Measurements from ENCODE around the gene SPEM3. TPM values are rescaled to one million over a fixed set of nuclear protein-coding genes. Genes with fewer than 3 reads are reported as not detected.

The SPEM3 gene
- total and polyA plus RNA-seq, 2 of the 4 experiments (the other 2 are of a cell fraction) = not detected

DNA sequence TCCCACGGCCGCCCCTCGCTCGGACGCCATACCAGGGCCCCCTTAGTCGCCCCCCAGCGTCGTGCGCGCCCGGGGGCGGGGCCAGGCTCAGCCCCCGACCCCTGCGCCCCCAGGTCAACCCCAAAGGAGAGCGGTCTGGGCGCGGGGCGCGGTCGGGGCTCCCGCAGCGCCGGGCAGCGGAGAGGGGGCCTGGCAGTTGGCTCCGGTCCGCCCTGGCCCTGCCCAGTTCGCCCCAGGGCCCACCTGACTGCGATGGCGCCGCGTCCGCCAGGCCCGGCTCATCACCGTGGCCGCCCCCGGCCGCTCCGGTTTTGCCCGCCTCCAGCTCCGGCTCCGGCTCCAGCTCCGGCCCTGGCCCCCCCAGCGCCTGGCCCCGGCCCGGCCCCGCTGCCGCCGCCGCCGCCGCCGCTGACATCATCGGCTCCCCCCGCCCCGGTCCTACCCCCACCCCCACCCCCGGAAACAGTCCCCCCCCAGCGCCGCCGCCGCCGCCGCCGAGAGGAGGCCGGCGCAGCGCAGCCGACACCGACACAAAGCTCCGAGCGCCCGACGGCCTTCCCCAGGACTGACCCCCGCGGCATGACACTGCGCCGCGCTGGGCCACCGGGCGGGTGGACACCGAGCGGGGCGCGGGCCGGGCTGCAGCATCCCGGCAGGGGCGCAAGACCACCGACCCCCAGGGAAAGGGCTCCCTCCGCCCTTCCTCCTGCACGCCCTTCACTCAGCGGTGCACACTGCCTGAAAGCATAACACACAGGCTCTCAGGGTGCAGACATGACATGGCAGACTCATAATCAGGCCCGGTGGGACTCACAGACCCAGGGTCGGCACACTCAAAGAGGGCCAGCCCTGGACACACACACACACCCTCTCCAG, 50.8 kb downstream of the SPEM3 start, which contains the start of gene ZBTB4:
TSS of gene ZBTB4 (minus strand) at position 419 of the 876 bp plus-strand sequence. CDS start 12,830 bp downstream, outside the sequence.
- Histone ChIP-seq H2AK5ac (ENCODE audit: low read depth, low read length) (peak within 1 kb of the TSS; percentile 85), H3K9me3 (ENCODE audit: control insufficient read depth, insufficient read depth, low read length) (no peaks in the 10 kb centered on the region), H3K56ac (ENCODE audit: extremely low read depth, insufficient read depth, low read length) (peak within 1 kb of the TSS; percentile 85), H2AFZ (replicated peaks; ENCODE audit: low read length, poor library complexity) (peak within 1 kb of the TSS; percentile 91), H3K9ac (ENCODE audit: low read depth, low read length) (peak within 1 kb of the TSS; percentile 94), H3K4me1 (ENCODE audit: control insufficient read depth, insufficient read depth, low read length) (peaks cover 26% of the 10 kb centered on the region), H3K36me3 (ENCODE audit: control insufficient read depth, insufficient read depth, low read length) (peaks cover 5% of the 10 kb centered on the region; the same call in 1 of the 2 replicates), H2BK20ac (ENCODE audit: low read depth, low read length) (peak within 1 kb of the TSS; percentile 48; the same call in 1 of the 2 replicates), H3K14ac (replicated peaks; ENCODE audit: low read depth, low read length) (peak within 1 kb of the TSS; percentile 79), H2BK15ac (ENCODE audit: low read depth, low read length) (peak within 1 kb of the TSS; percentile 31; the same call in 2 of the 3 replicates), H2BK5ac (ENCODE audit: low read depth, low read length, poor library complexity, severe bottlenecking) (peak within 1 kb of the TSS; percentile 90), H4K8ac (ENCODE audit: low read depth in 2 of 2, low read length in 2 of 2) (peak within 1 kb of the TSS; percentile 60 to 97), H3K4me3 (ENCODE audit: insufficient read depth, low read depth, low read length) (peak within 1 kb of the TSS; percentile 76), H3K27me3 (ENCODE audit: control insufficient read depth, insufficient read depth, low read length) (no peaks in the 10 kb centered on the region), H3K4ac (ENCODE audit: low read depth, low read length) (peak within 1 kb of the TSS; percentile 97), H3K4me2 (ENCODE audit: low read depth, low read length) (peak within 1 kb of the TSS; percentile 85), H3K79me1 (ENCODE audit: low read depth in 1 of 2, low read length in 2 of 2) (peaks cover 5 to 65% of the 10 kb centered on the region in 2 experiments; a peak in 3 of 4 replicates), H2BK120ac (ENCODE audit: low read depth, low read length) (peak within 1 kb of the TSS; percentile 71), H3K18ac (ENCODE audit: low read depth, low read length) (peak within 1 kb of the TSS; percentile 83), H3K27ac (ENCODE audit: insufficient read depth, low read length) (peak within 1 kb of the TSS; percentile 91), H4K91ac (ENCODE audit: insufficient read depth, low read depth, low read length) (peak within 1 kb of the TSS; percentile 94), H3K23ac (ENCODE audit: low read depth, low read length) (peak within 1 kb of the TSS; percentile 83), H3K9me1 (ENCODE audit: insufficient read depth, low read length) (peaks cover 21% of the 10 kb centered on the region), H4K5ac (ENCODE audit: low read depth, low read length) (peak within 1 kb of the TSS; percentile 88), H4K20me1 (ENCODE audit: insufficient read depth, low read length) (peaks cover 44% of the 10 kb centered on the region), H2AK9ac (replicated peaks; ENCODE audit: low read depth, low read length, poor library complexity) (peak within 1 kb of the TSS; percentile 98)
- DNase-seq (peak; percentile 21), ATAC-seq (ENCODE audit: low read depth) (peak; percentile 6)
- POLR2A ChIA-PET (ENCODE audit: unreplicated experiment) = interaction anchor here (0.5 to 0.7 kb wide), 3 partner anchors 25 to 1000 kb away, joined by 3 to 4 read pairs (median 4); no protein-coding TSS in a partner anchor
- in situ Hi-C loops (cut with MboI; ENCODE audit: low sequenced_read_pairs) (no loop called here), intact Hi-C loops (cut with micrococcal nuclease) (loop anchor here (2.0 to 5.0 kb wide), 2 partner anchors 129 to 208 kb away; partner anchors contain the start of genes TP53 and WRAP53), dilution Hi-C loops (cut with HindIII; ENCODE audit: low sequenced_read_pairs, unreplicated experiment) (no loop called here)
- CTCF ChIA-PET = no interaction called here
- 0% methylated on average over 27 of the region's 92 CpGs; no CpG with 5 or more reads in 1 of the 2 experiments for WGBS, 2 experiments (ENCODE audit: extremely low coverage in 2 of 2, insufficient read length in 1 of 2)
- no TSS peak for BruUV-seq (replicated peaks)
- TF ChIP-seq CHD1 (IDR thresholded peaks at IDR 0.05; ENCODE audit: low read depth, low read length) (peak; percentile 84; the same call in 1 of the 2 replicates), FOS (IDR thresholded peaks at IDR 0.05; ENCODE audit: low read depth, low read length) (no peak), MAFK (IDR thresholded peaks at IDR 0.05; ENCODE audit: low read depth, low read length) (no peak), RFX5 (IDR thresholded peaks at IDR 0.05; ENCODE audit: low read depth, low read length) (no peak), RAD21 (IDR thresholded peaks at IDR 0.05; ENCODE audit: low read length) (0 out of 2 replicates have a peak, but pooled peaks have one; percentile 0), POLR2A (IDR thresholded peaks at IDR 0.05; ENCODE audit: low read depth, low read length) (peak; percentile 29; the same call in 1 of the 2 replicates), MAZ (IDR thresholded peaks at IDR 0.05; ENCODE audit: borderline replicate concordance, low read depth, low read length) (peak; percentile 26; the same call in 1 of the 2 replicates), MXI1 (IDR thresholded peaks at IDR 0.05; ENCODE audit: borderline replicate concordance, low read depth, low read length) (peak; percentile 33; the same call in 1 of the 2 replicates)
- TF ChIP-seq, protein P1, sequence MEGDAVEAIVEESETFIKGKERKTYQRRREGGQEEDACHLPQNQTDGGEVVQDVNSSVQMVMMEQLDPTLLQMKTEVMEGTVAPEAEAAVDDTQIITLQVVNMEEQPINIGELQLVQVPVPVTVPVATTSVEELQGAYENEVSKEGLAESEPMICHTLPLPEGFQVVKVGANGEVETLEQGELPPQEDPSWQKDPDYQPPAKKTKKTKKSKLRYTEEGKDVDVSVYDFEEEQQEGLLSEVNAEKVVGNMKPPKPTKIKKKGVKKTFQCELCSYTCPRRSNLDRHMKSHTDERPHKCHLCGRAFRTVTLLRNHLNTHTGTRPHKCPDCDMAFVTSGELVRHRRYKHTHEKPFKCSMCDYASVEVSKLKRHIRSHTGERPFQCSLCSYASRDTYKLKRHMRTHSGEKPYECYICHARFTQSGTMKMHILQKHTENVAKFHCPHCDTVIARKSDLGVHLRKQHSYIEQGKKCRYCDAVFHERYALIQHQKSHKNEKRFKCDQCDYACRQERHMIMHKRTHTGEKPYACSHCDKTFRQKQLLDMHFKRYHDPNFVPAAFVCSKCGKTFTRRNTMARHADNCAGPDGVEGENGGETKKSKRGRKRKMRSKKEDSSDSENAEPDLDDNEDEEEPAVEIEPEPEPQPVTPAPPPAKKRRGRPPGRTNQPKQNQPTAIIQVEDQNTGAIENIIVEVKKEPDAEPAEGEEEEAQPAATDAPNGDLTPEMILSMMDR (conservative IDR thresholded peaks at IDR 0.05; ENCODE audit: low read depth, low read length) = no peak
